GM18499 (cell line): ENCODE measurements around the gene NDUFB11.

Experiments used
- ATAC-seq: cut with Tn5 transposase; IDR thresholded peaks from one replicate; pipeline ENCODE4 v1.9.1; 2021; ENCODE audit warnings: moderate number of reproducible peaks; ENCODE audit not compliant: insufficient read depth, unreplicated experiment

NDUFB11 gene

GRCh38 chrX:47093860-47094259 lies 50.6 kb downstream of the NDUFB11 start:
- ATAC-seq, result no peak

GRCh38 chrX:47093248-47093647 lies 51.3 kb downstream of the NDUFB11 start:
- ATAC-seq, result no peak
